Activated naive CD8-positive, alpha-beta T cell treated with anti-CD3 and anti-CD28 coated beads for 36 hours (primary cell): ENCODE measurements around the gene GPRC5D. TPM values are rescaled to one million over a fixed set of nuclear protein-coding genes. Genes with fewer than 3 reads are reported as not detected.

ENCODE experiments used
- DNase-seq: peaks from one replicate; pipeline ENCODE4 v3.0.0; 2021
- H3K27ac Mint-ChIP-seq: one replicate; pipeline ENCODE4 v1.8.0; 2022; ENCODE audit warnings: mild to moderate bottlenecking, moderate library complexity, mixed read lengths
- H3K27me3 Mint-ChIP-seq: one replicate; pipeline ENCODE4 v1.8.0; 2022; ENCODE audit warnings: mild to moderate bottlenecking, mixed read lengths
- H3K36me3 Mint-ChIP-seq: one replicate; pipeline ENCODE4 v1.8.0; 2021; ENCODE audit warnings: mild to moderate bottlenecking, mixed read lengths
- H3K4me1 Mint-ChIP-seq: one replicate; pipeline ENCODE4 v1.8.0; 2021; ENCODE audit warnings: mixed read lengths
- H3K4me3 Mint-ChIP-seq: one replicate; pipeline ENCODE4 v1.8.0; 2022; ENCODE audit warnings: mild to moderate bottlenecking, moderate library complexity, mixed read lengths
- H3K9me3 Mint-ChIP-seq: one replicate; pipeline ENCODE4 v1.8.0; 2022; ENCODE audit warnings: mixed read lengths
- total RNA-seq, 2 experiments: library from RNA; stranded (reverse); gene quantifications; one replicate each; pipeline ENCODE4 v1.2.3, GENCODE V29; 2021

Gene GPRC5D
- total RNA-seq, 2 experiments from 2014 or later, result not detected

DNA sequence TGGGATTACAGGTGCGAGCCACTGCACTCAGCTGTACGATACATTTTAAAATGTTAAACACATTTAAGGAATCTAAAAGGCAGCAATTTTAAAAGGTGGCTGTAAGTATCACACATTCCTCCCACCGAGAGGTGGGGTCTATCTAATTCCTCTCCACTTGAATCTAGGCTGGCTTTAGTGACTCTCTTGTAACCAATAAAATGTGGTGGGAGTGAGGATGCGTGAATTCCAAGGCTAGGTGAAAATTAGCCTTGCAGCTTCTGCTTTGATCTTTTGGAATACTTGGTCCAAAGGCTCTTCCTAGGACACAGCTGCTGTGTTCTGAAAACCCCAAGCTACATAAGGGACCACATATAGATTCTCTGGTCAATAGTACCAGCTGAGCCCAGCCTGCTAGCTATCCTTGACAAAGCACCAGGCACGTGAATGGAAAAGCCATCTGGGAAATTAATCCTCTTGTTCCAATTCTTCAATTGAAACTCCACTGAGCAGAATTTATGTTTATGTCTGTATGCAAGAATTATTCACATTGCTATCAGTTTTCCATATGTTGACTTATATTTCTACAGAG lies 8.8 kb upstream of the GPRC5D start:
- Mint-ChIP-seq H3K27me3 (no peaks in the 10 kb centered on the region), H3K36me3 (no peaks in the 10 kb centered on the region)

DNA sequence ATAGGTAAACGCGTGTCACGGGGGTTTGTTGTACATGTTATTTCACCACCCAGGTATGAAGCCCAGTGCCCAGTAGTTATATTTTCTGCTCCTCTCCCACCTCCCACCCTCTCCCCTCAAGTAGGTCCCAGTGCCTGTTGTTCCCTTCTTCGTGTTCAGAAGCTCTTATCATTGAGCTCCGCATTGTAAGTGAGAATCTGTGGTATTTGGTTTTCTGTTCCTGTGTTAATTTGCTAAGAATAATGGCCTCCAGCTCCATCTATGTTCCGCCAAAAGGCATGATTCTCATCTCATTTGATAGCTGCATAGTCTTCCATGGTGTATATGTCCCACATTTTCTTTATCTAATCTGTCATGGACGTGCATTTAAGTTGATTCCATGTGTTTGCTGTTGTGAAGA lies 6.9 kb upstream of the GPRC5D start:
- Mint-ChIP-seq H3K36me3 (no peaks in the 10 kb centered on the region), H3K4me3 (no peak overlapping the region), H3K4me1 (no peaks in the 10 kb centered on the region), H3K9me3 (no peaks in the 10 kb centered on the region), H3K27me3 (no peaks in the 10 kb centered on the region), H3K27ac (no peak overlapping the region)
- DNase-seq, result no peak

More for the DNA sequence above, 8.8 kb upstream of the GPRC5D start:
- Mint-ChIP-seq H3K9me3 (no peaks in the 10 kb centered on the region), H3K4me1 (peaks cover 6% of the 10 kb centered on the region), H3K27ac (no peak overlapping the region), H3K4me3 (no peak overlapping the region)
- DNase-seq, result no peak

DNA sequence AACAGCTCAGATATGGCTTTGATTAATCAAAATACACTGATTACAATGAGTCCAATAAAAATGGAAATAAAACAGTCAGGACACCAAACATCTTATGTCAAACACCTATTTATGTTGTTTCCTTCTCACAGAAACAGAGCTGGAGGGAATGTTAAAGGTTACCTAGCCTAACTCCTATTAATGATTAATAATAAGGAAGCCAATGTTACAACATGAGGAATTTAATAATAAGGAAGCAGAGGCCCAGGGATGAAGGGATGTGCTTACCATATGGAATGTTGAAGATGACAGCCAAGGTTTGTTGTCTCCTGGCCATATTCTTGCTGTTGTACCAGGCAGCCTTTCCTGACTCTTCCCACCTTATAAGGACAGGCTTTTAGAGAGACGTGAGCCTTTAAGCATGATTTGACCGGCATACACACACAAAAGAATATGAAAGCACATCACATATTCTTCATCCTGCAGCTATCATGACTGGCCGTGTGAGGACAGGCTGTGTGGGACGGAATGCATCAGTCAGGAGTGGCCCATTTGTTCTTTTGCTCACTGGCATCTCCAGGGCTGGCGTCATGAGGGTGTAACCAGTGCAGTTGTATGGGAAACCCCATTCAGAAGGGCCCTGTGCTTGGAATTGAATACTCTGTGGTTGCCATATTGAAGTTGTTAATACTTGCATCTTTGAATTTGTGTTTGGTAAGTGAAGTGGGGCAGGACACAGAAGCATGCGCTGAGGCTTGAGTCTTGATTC lies 3.1 kb upstream of the GPRC5D start:
- no peak for DNase-seq
- Mint-ChIP-seq H3K36me3 (no peaks in the 10 kb centered on the region), H3K9me3 (no peaks in the 10 kb centered on the region), H3K27ac (no peak overlapping the region), H3K4me3 (no peak overlapping the region), H3K27me3 (peaks cover 8% of the 10 kb centered on the region), H3K4me1 (no peaks in the 10 kb centered on the region)

DNA sequence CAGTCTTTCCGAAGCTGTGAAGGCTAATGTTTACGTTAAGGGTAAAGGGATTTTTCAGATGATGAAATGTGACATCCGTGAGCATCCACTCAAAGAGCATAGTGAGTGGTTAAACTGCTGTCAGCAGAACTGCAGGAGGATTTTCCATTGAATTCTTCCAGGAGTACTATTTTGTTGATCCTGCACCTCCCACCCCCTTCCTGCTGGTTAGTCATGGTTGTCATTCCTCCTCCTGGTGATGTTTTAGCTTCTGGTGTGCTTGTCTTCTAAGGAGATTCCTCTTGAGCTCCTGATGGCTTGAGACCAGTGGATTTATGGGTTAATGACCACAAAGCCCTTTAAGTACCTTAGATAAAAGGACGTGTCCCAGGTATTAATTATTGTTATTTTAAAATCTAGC lies 2.4 kb upstream of the GPRC5D start:
- Mint-ChIP-seq H3K9me3 (no peaks in the 10 kb centered on the region), H3K4me3 (no peak overlapping the region), H3K4me1 (no peaks in the 10 kb centered on the region), H3K27ac (no peak overlapping the region), H3K27me3 (peaks cover 12% of the 10 kb centered on the region), H3K36me3 (no peaks in the 10 kb centered on the region)
- no peak for DNase-seq

DNA sequence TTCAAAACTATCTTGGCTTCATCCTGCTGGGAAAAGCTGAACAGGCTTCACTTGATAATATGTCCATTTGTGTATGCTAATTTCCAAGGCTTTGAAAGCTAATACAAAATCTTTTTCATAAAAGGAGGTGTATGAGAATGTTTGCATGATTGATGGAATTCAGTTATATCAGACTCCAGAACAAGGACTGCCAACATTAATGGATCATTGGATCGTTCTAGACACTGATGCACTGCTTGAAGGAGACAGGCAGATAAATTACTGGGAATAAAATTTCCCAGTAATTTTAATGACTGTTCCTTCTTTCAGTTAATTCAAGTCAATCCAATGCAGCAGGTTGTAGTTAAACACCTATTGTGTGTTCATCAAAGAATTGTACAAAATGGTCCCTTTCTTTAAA lies 466 bp downstream of the GPRC5D start:
- Mint-ChIP-seq H3K4me3 (no peak overlapping the region), H3K9me3 (no peaks in the 10 kb centered on the region), H3K27me3 (peaks cover 17% of the 10 kb centered on the region), H3K27ac (no peak overlapping the region), H3K4me1 (peaks cover 3% of the 10 kb centered on the region), H3K36me3 (no peaks in the 10 kb centered on the region)
- DNase-seq, result no peak

DNA sequence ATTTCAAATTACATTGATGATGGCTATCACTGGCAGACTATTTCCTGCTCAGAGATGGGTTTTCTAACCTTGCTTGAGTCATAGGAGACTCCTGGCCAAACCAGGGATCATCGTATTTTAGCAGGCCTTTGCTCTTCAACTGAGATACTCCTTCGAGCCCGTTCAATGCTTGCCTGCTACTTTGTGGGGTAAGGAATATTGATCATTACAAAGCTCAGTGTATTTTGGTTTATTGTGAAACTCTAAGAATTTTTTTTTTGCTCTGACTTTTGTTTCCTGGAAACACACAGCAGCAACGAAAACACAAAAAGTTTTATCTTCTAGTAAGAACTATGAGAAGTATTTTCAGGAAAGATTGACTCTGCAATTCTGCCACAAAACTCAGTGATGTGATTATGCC lies 4.1 kb downstream of the GPRC5D start:
- Mint-ChIP-seq H3K27me3 (peaks cover 22% of the 10 kb centered on the region), H3K4me3 (no peak overlapping the region), H3K27ac (no peak overlapping the region), H3K9me3 (no peaks in the 10 kb centered on the region), H3K4me1 (peaks cover 3% of the 10 kb centered on the region), H3K36me3 (no peaks in the 10 kb centered on the region)
- no peak for DNase-seq

DNA sequence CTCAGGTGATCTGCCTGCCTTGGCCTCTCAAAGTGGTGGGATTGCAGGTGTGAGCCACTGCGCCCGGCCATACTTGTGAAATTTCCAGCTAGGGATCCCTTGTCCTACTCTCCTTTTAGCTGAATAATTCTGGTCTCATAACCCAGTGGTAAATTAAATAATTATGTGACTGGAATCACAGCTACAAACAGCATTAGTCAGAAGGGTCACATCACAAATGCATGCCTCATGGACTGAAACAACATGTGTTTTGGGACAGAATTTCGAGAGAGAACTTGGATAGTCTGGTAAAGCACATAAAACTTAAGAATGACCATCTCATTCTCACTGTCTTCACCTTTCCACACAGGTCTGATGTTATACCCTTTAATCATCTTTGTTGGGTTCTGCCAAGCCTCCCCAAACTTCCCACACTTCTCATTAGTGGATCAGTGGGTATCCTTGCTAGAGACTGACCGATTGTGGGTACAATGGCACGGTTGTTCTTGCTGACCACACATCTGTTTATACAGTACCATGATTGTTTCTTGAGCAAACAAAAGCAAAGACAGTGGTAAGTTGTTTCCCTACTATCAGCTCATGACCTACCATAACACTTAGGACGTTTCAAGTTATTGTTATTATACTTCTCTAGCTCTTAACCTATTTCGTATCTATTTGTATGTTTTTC lies 5.1 kb downstream of the GPRC5D start:
- H3K4me1 Mint-ChIP-seq, result peaks cover 3% of the 10 kb centered on the region
- no peak for DNase-seq
- no peaks in the 10 kb centered on the region for H3K36me3 Mint-ChIP-seq
- no peak overlapping the region for H3K4me3 Mint-ChIP-seq
- H3K27me3 Mint-ChIP-seq, result peaks cover 19% of the 10 kb centered on the region
- no peaks in the 10 kb centered on the region for H3K9me3 Mint-ChIP-seq
- no peak overlapping the region for H3K27ac Mint-ChIP-seq

DNA sequence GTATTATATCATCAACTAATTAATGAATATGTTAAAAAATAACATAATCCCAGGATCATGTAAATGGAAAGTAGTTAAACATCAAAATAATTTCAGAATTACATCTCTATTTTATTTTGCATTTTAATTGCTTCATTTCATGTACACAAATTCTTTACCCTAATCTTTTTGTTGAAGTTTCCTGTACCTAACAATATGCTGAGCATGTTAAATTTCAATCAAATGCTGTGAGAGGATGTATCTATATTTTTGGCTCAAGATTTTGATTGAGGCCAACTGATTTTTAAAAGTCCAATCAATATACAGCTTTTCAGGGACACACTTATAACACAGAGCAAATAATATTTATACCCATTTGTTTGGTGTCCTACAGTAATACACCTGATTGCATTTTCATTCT lies 6.4 kb downstream of the GPRC5D start:
- no peak for DNase-seq
- H3K27me3 Mint-ChIP-seq, result peaks cover 19% of the 10 kb centered on the region
- no peaks in the 10 kb centered on the region for H3K36me3 Mint-ChIP-seq
- H3K27ac Mint-ChIP-seq, result no peak overlapping the region
- H3K4me3 Mint-ChIP-seq, result no peak overlapping the region
- H3K4me1 Mint-ChIP-seq, result peaks cover 3% of the 10 kb centered on the region
- no peaks in the 10 kb centered on the region for H3K9me3 Mint-ChIP-seq

DNA sequence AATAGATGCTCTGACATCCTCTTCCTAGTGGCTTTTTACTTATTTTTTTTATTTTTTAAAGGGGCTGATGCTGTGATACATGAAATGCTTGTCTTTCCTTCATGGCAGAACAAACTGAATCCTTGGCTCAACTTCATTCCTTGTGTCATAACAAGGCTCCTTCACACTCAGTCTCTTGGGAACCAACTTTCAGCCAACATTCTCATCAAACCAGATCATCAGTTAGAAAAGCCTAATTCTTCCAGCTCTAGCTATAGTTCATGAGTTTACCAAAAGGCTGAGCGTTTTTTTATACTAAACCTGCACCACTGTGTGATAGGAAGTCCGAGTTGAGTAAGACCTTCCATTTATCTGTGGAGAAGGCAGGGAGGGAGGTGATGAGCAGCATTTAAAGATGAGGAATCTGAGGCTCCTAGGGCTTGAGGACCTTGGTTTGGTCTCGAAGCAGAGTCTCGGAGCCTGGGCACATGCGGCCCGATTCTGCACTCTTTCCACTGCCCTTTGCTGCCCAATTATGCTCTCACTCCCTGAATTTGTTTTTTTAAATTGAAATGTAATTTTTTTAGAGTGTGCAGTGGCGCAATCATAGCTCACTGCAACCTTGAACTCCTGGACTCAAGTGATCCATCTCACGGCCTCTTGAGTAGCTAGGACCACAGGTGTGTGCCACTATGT lies 8.2 kb downstream of the GPRC5D start:
- peaks cover 3% of the 10 kb centered on the region for H3K4me1 Mint-ChIP-seq

DNA sequence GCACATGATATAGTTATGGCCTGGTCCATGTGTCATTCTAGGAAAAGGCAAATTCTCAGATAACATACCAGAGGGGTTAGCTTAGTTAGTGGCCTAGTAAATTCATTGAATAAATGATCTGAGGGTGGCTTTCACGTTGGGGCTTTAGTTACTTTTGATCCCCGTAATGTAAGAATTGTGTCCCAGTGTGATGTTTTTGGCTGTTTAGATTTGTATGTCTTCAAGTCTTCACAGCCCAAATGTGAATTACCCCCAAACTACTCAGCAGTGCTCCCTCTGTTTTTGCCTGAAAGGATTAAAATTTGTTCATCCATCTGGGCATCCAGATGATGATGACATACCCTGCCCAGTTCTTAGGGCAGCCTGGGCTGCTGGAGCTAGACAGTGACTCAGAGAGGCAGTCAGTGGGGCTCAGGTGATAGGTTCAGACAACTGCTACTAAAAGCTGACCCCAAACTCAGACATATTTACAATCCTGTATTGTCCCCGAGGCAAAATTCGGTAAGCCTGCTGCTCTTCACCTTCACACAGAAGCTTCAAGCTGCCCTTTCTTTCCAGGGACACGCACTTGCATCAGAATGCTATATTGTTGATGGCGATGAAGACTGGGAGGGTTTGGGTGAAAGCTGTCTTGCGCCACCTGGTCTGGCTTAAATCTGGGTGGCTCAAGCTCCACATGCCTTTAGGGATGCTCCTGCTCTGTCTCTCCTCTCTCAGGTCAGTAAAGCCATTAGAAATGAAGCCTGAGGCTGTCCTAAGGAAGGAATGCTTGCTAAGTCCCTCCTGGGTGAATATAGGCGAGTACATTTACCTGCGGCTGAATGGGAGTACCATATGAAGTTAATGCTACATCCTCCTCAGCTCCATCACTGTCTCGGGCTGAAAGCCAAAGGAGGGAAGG lies 10.3 kb downstream of the GPRC5D start:
- Mint-ChIP-seq H3K27me3 (peaks cover 5% of the 10 kb centered on the region), H3K4me3 (no peak overlapping the region), H3K27ac (no peak overlapping the region), H3K36me3 (no peaks in the 10 kb centered on the region), H3K9me3 (no peaks in the 10 kb centered on the region), H3K4me1 (no peaks in the 10 kb centered on the region)
- DNase-seq, result no peak

More for the DNA sequence above, 8.2 kb downstream of the GPRC5D start:
- peaks cover 10% of the 10 kb centered on the region for H3K27me3 Mint-ChIP-seq
- no peaks in the 10 kb centered on the region for H3K9me3 Mint-ChIP-seq
- no peak overlapping the region for H3K4me3 Mint-ChIP-seq
- H3K36me3 Mint-ChIP-seq, result no peaks in the 10 kb centered on the region
- no peak overlapping the region for H3K27ac Mint-ChIP-seq
- no peak for DNase-seq

DNA sequence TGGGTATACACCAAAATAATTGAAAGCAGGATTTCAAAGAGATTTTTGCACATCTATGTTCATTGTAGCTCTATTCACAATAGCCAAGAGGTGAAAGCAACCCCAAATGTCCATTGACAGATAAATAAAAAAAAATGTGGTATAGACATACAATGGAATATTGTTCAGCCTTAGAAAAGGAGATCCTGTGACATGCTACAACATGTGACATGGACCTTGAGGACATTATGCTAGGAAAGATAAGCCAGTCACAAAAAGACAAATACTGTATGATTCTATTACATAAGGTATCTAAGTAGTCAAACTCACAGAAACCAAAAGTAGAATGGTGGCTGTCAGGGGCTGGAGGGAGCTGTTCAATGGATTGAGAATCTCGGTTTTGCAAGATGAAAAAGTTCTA lies 12.1 kb downstream of the GPRC5D start:
- Mint-ChIP-seq H3K27me3 (peaks cover 3% of the 10 kb centered on the region), H3K9me3 (no peaks in the 10 kb centered on the region), H3K36me3 (no peaks in the 10 kb centered on the region), H3K4me1 (no peaks in the 10 kb centered on the region), H3K4me3 (no peak overlapping the region), H3K27ac (no peak overlapping the region)
- DNase-seq, result no peak

DNA sequence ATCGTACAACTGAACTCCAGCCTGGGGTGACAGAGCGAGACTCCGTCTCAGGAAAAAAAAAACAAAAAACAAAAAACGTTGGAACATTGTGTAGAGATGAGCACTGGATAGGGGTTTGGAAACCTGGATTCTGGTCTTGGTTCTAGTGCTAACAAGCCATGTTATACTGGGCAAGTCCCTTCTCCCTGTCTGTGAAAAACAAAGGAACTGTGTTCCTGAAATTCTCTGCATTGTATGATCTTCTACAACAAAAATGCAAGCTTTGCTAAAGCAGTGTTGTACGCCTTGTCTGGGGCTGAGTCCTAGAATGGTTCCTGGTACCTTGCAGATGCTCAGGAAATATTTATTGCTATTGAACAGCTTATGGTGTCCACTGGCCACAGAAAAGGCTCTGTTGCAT lies 13.4 kb downstream of the GPRC5D start:
- Mint-ChIP-seq H3K27ac (no peak overlapping the region), H3K4me3 (no peak overlapping the region), H3K36me3 (no peaks in the 10 kb centered on the region), H3K9me3 (no peaks in the 10 kb centered on the region), H3K27me3 (no peaks in the 10 kb centered on the region), H3K4me1 (no peaks in the 10 kb centered on the region)
- no peak for DNase-seq

DNA sequence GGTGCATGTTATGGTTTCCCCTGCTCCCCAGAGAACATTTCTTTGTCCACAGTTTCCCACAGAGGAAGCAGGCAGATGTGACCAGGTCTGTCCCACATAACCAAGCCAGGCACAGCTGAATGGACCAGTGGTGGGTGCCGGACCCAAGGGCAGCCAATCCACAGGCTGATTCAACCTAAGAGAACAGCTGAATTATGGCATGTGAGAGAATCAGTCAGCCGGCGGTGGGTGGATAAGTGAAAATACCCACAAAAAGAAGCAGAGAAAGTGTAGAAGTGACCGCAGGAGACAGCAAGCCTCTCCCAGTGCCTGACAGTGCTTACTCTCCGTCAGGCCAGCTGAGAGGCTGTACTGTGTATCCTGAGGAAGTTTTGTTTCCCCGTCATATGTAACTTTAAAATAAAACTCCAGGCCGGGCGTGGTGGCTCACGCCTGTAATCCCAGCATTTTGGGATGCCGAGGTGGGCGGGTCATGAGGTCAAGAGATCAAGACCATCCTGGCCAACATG lies 14.9 kb downstream of the GPRC5D start:
- Mint-ChIP-seq H3K4me3 (no peak overlapping the region), H3K9me3 (no peaks in the 10 kb centered on the region), H3K36me3 (no peaks in the 10 kb centered on the region), H3K27ac (no peak overlapping the region), H3K4me1 (no peaks in the 10 kb centered on the region), H3K27me3 (no peaks in the 10 kb centered on the region)
- DNase-seq, result no peak

DNA sequence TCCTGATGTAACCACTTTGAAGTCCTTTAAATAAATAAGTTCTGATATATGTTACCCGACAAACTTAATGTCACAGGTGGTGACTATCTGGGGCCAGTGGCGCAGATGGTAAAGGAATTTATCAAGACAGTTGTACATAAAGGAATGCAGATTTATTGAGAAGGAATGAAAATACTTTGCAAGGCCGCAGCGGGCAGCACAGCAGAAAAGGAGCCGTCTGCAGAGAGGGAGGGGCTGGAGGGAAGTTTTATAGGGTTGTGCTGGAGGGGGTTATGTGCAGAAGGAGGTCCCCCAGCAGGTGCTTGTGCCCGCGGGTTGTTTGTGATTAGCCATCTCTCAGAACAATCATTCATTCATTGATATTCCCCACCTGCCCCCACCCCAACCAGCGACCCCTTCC lies 17.4 kb downstream of the GPRC5D start:
- DNase-seq, result no peak
- Mint-ChIP-seq H3K4me3 (no peak overlapping the region), H3K27me3 (no peaks in the 10 kb centered on the region), H3K9me3 (no peaks in the 10 kb centered on the region), H3K27ac (no peak overlapping the region), H3K4me1 (peaks cover 3% of the 10 kb centered on the region), H3K36me3 (peaks cover 3% of the 10 kb centered on the region)
